Trophoblast cell (in vitro differentiated cells and primary cell): ENCODE data around the gene ABLIM2.

Experiments used
- DNase-seq, 2 donors: peaks; one replicate each; pipeline ENCODE4 v3.0.0-alpha.2; 2016
- H2AFZ ChIP-seq: 2 replicates; pipeline ENCODE4 v1.6.1; 2013; ENCODE audit warnings: low read length, moderate library complexity, mild to moderate bottlenecking; ENCODE audit not compliant: insufficient read depth, poor library complexity
- H2AK5ac ChIP-seq: 2 replicates; pipeline ENCODE4 v1.6.1; 2013; ENCODE audit warnings: mild to moderate bottlenecking, low read length
- H2BK120ac ChIP-seq: 2 replicates; pipeline ENCODE4 v1.6.1; 2013; ENCODE audit warnings: low read length, mild to moderate bottlenecking, moderate library complexity; ENCODE audit not compliant: insufficient read depth, poor library complexity
- H2BK12ac ChIP-seq: 2 replicates; pipeline ENCODE4 v1.6.1; 2013; ENCODE audit warnings: mild to moderate bottlenecking, low read length, moderate library complexity
- H2BK5ac ChIP-seq: 2 replicates; pipeline ENCODE4 v1.6.1; 2013; ENCODE audit warnings: low read length, low read depth, moderate library complexity, mild to moderate bottlenecking; ENCODE audit not compliant: poor library complexity
- H3K14ac ChIP-seq: 2 replicates; pipeline ENCODE4 v1.6.1; 2013; ENCODE audit warnings: mild to moderate bottlenecking, low read length
- H3K18ac ChIP-seq: 2 replicates; pipeline ENCODE4 v1.6.1; 2013; ENCODE audit warnings: mild to moderate bottlenecking, low read length
- H3K23ac ChIP-seq: 2 replicates; pipeline ENCODE4 v1.6.1; 2013; ENCODE audit warnings: low read length
- H3K27ac ChIP-seq: 2 replicates; pipeline ENCODE4 v1.5.1; 2013; ENCODE audit warnings: low read depth, mild to moderate bottlenecking, inconsistent platforms, low read length, moderate library complexity
- H3K27me3 ChIP-seq: 2 replicates; pipeline ENCODE4 v1.6.1; 2013; ENCODE audit warnings: inconsistent platforms, mild to moderate bottlenecking, low read length, moderate library complexity; ENCODE audit not compliant: insufficient read depth
- H3K36me3 ChIP-seq, 2 experiments: 1 replicate in 1 of 2; 2 replicates in 1 of 2; pipeline ENCODE4 v1.6.1; 2013; ENCODE audit warnings: low read length in 2 of 2, mild to moderate bottlenecking in 2 of 2, moderate library complexity in 1 of 2; ENCODE audit not compliant: insufficient read depth in 2 of 2, control insufficient read depth in 1 of 2
- H3K4ac ChIP-seq: 2 replicates; pipeline ENCODE4 v1.6.1; 2013; ENCODE audit warnings: low read depth, mild to moderate bottlenecking, low read length, moderate library complexity
- H3K4me1 ChIP-seq, 2 experiments: 1 replicate in 1 of 2; 2 replicates in 1 of 2; pipeline ENCODE4 v1.6.1; 2013; ENCODE audit warnings: low read length in 2 of 2, mild to moderate bottlenecking in 2 of 2, moderate library complexity in 1 of 2; ENCODE audit not compliant: insufficient read depth in 2 of 2, control insufficient read depth in 1 of 2
- H3K4me2 ChIP-seq: 2 replicates; pipeline ENCODE4 v1.6.1; 2013; ENCODE audit warnings: inconsistent platforms, mild to moderate bottlenecking, low read length, moderate library complexity
- H3K4me3 ChIP-seq: 2 replicates; pipeline ENCODE4 v1.5.1; 2013; ENCODE audit warnings: mild to moderate bottlenecking, low read depth, low read length, inconsistent platforms
- H3K79me1 ChIP-seq: one replicate; pipeline ENCODE4 v1.6.1; 2013; ENCODE audit warnings: low read length
- H3K79me2 ChIP-seq: 2 replicates; pipeline ENCODE4 v1.6.1; 2013; ENCODE audit warnings: low read length, mild to moderate bottlenecking; ENCODE audit not compliant: control insufficient read depth, insufficient read depth, poor library complexity
- H3K9ac ChIP-seq: 2 replicates; pipeline ENCODE4 v1.6.1; 2013; ENCODE audit warnings: mild to moderate bottlenecking, low read length
- H3K9me3 ChIP-seq: 2 replicates; pipeline ENCODE4 v1.6.1; 2013; ENCODE audit warnings: low read depth, mild to moderate bottlenecking, control low read depth, inconsistent platforms, low read length; ENCODE audit not compliant: insufficient read depth
- H4K12ac ChIP-seq: 2 replicates; pipeline ENCODE4 v1.6.1; 2013; ENCODE audit warnings: low read depth, mild to moderate bottlenecking, low read length, moderate library complexity
- H4K8ac ChIP-seq: 2 replicates; pipeline ENCODE4 v1.6.1; 2013; ENCODE audit warnings: low read depth, mild to moderate bottlenecking, low read length, moderate library complexity
- H4K91ac ChIP-seq: one replicate; pipeline ENCODE4 v1.6.1; 2013; ENCODE audit warnings: low read depth, mild to moderate bottlenecking, low read length, moderate library complexity
- WGBS: extraction: QIAGEN DNeasy Blood & Tissue Kit; methylation state at CpG from one replicate; pipeline ENCODE4 v1.1.7; 2013; ENCODE audit warnings: missing lambda C conversion rate; ENCODE audit not compliant: insufficient read length, insufficient coverage; ENCODE audit errors: extremely low coverage; 5-methylcytosine and 5-hydroxymethylcytosine counted together

ABLIM2 gene

DNA sequence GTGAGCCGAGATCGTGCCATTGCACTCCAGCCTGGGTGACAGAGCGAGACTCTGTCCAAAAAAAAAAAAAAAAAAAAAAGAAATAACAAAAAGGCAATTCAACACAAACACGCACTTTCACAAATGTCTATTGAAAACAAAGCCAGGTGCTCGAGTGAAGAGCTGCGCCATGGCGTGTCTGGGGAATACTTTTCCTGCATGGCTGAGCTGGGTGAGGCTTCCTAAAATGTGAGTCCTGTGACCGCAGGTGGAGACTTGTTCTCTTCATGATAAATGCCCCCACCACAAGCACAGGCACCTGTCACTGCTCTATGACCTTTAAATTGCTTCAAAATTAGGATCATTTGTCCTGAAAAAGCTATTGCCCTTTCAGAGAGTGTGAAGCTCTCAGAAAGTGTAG lies 4.0 kb upstream of the ABLIM2 start:
- Histone ChIP-seq H3K27me3 (peaks cover 16% of the 10 kb centered on the region), H3K4me2 (no peak overlapping the region), H3K4me3 (no peak overlapping the region), H3K23ac (no peak overlapping the region), H3K4me1 (peaks cover 10 to 12% of the 10 kb centered on the region in 2 experiments), H3K27ac (no peak overlapping the region), H2AFZ (no peak overlapping the region), H2AK5ac (no peak overlapping the region), H3K9ac (no peak overlapping the region), H3K4ac (no peak overlapping the region), H3K9me3 (peaks cover 1% of the 10 kb centered on the region), H3K18ac (no peak overlapping the region), H3K36me3 (no peaks in the 10 kb centered on the region), H2BK120ac (no peak overlapping the region), H4K8ac (no peak overlapping the region), H4K12ac (no peak overlapping the region), H3K14ac (no peak overlapping the region), H2BK12ac (no peak overlapping the region), H2BK5ac (no peak overlapping the region), H3K79me1 (peaks cover 8% of the 10 kb centered on the region), H3K79me2 (peaks cover 1% of the 10 kb centered on the region), H4K91ac (no peak overlapping the region)
- no CpG with 5 or more reads among the region's 8 CpGs for WGBS
- DNase-seq: no peak

DNA sequence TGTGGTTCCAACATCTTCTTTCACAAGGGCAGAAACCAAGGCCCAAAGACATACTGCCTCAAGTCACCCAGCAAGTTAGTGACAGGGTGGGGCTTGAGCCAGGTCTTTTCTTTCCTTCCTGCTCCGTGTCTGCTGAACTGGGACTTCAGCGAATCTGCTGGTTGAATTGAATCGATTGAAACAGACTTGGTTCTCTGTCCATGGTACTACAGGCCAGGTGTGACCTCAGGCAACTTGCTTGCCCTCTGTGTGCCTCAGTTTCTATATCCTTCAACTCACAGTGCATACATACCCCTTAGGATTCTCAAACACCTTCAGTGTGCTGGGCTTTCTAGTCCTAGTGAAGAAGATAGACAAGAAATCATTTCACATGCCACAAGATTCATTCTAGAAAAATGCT lies 2.0 kb upstream of the ABLIM2 start:
- no peak overlapping the region for H3K4me3 ChIP-seq
- no peak overlapping the region for H4K8ac ChIP-seq
- H3K18ac ChIP-seq: no peak overlapping the region
- peaks cover 21% of the 10 kb centered on the region for H3K27me3 ChIP-seq
- no peak for DNase-seq
- peaks cover 1% of the 10 kb centered on the region for H3K79me2 ChIP-seq
- H3K36me3 ChIP-seq: no peaks in the 10 kb centered on the region
- H3K14ac ChIP-seq: no peak overlapping the region
- H3K23ac ChIP-seq: no peak overlapping the region
- no peak overlapping the region for H3K4ac ChIP-seq
- H2BK5ac ChIP-seq: no peak overlapping the region
- WGBS: no CpG with 5 or more reads among the region's 3 CpGs
- no peak overlapping the region for H3K27ac ChIP-seq
- H3K9me3 ChIP-seq: peaks cover 1% of the 10 kb centered on the region
- no peak overlapping the region for H2BK12ac ChIP-seq
- no peak overlapping the region for H2AFZ ChIP-seq
- no peak overlapping the region for H4K91ac ChIP-seq
- no peak overlapping the region for H3K9ac ChIP-seq
- no peak overlapping the region for H2AK5ac ChIP-seq
- H3K79me1 ChIP-seq: peaks cover 6% of the 10 kb centered on the region
- no peak overlapping the region for H2BK120ac ChIP-seq
- no peak overlapping the region for H3K4me2 ChIP-seq
- no peak overlapping the region for H4K12ac ChIP-seq
- H3K4me1 ChIP-seq: peaks cover 7 to 12% of the 10 kb centered on the region in 2 experiments

DNA sequence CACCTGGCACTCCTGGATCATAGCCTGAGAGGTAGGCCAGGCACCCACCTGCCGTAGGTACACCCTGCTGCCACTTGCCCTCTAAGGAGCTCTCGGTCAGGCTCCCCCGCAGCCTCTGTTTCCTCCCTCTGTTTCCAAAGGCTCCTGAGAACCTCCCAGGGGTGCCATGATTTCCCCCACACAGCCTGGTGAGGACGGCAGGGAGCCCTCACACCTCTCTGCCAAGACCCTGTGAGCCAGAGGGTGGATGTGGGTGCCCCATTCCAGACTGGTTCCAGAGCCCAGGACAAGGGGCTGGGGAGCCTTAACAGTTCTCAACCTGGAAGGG lies 1.6 kb upstream of the ABLIM2 start:
- no peak overlapping the region for H2AK5ac ChIP-seq
- H3K36me3 ChIP-seq: no peaks in the 10 kb centered on the region
- H3K4me1 ChIP-seq: peaks cover 7 to 12% of the 10 kb centered on the region in 2 experiments
- H2BK5ac ChIP-seq: no peak overlapping the region
- H3K23ac ChIP-seq: no peak overlapping the region
- peaks cover 1% of the 10 kb centered on the region for H3K79me2 ChIP-seq
- WGBS: no CpG with 5 or more reads among the region's 4 CpGs
- H3K14ac ChIP-seq: no peak overlapping the region
- no peak overlapping the region for H2AFZ ChIP-seq
- H3K18ac ChIP-seq: no peak overlapping the region
- H3K79me1 ChIP-seq: peaks cover 6% of the 10 kb centered on the region
- no peak overlapping the region for H4K91ac ChIP-seq
- no peak overlapping the region for H3K4me2 ChIP-seq
- peaks cover 1% of the 10 kb centered on the region for H3K9me3 ChIP-seq
- H2BK120ac ChIP-seq: no peak overlapping the region
- no peak overlapping the region for H3K27ac ChIP-seq
- no peak overlapping the region for H3K4ac ChIP-seq
- H3K4me3 ChIP-seq: no peak overlapping the region
- no peak overlapping the region for H4K12ac ChIP-seq
- peaks cover 21% of the 10 kb centered on the region for H3K27me3 ChIP-seq
- H4K8ac ChIP-seq: no peak overlapping the region
- DNase-seq: no peak
- no peak overlapping the region for H3K9ac ChIP-seq
- H2BK12ac ChIP-seq: no peak overlapping the region

DNA sequence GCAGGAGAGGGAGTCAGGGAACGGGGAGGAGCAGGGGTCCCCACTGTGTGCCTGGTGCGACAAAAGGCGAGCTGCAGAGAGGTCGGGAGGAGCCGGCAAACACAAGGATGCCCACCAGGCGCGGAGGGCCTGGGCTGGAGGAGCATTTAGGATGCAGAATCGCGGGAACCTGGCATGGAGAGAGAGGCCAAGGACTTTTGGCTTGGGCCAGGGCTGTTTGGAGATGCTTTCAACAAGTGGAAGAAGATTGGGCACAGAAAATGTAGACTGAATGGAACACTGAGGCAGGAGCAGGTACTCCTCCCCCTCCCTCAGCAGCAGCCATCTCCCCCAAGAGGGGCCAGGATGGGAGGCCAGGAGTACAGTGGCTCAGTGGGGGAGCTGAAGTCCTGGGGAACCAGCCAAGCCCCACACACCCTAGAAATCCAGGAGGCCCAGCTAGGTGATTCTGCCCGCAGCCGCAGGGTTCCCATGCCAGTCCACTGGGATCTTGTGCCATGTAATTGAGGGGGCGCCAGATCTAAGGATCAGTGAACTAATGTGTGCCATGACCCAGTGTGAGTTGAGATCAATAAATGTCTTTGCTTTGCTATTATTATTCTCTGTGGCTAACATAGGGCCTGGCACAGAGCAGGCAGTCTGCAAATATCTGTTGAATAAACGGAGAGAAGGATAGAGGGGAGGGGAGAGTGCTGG lies 1.1 kb upstream of the ABLIM2 start:
- Histone ChIP-seq H3K9me3 (peaks cover 1% of the 10 kb centered on the region), H2BK12ac (no peak overlapping the region), H2BK120ac (no peak overlapping the region), H2BK5ac (no peak overlapping the region), H4K12ac (peak overlapping the region; percentile 36), H3K4me1 (peaks cover 7 to 12% of the 10 kb centered on the region in 2 experiments), H4K91ac (peak overlapping the region; percentile 40), H3K9ac (no peak overlapping the region), H3K23ac (no peak overlapping the region), H3K27me3 (peaks cover 21% of the 10 kb centered on the region), H3K18ac (peak overlapping the region; percentile 5), H3K79me1 (peaks cover 6% of the 10 kb centered on the region), H3K79me2 (peaks cover 1% of the 10 kb centered on the region), H3K4me3 (peak overlapping the region; percentile 76), H4K8ac (peak overlapping the region; percentile 86), H3K4me2 (peak overlapping the region; percentile 99), H2AFZ (peak overlapping the region; percentile 90), H3K4ac (no peak overlapping the region), H3K14ac (peak overlapping the region; percentile 40), H3K27ac (no peak overlapping the region), H2AK5ac (no peak overlapping the region), H3K36me3 (no peaks in the 10 kb centered on the region)
- DNase-seq: no peak
- no CpG with 5 or more reads among the region's 13 CpGs for WGBS
